Endothelial cell of umbilical vein (primary cell): ENCODE results near the gene HEYL.

Experiments
- POLR2A ChIP-seq: IDR thresholded peaks from 2 replicates; pipeline ENCODE4 v1.6.1; 2012; ENCODE audit warnings: low read depth, mild to moderate bottlenecking, control low read depth, low read length
- POLR2AphosphoS5 ChIP-seq: IDR thresholded peaks from 2 replicates; pipeline ENCODE4 v1.6.1; 2012; ENCODE audit warnings: low read depth, mild to moderate bottlenecking, control low read depth, low read length, moderate library complexity; ENCODE audit not compliant: insufficient read depth
- TF ChIP-seq, protein P1 (sequence below), 2 donors: IDR thresholded peaks; 1 replicate in 1 of 2; 2 replicates in 1 of 2; pipeline ENCODE4 v1.5.1; 2011; ENCODE audit warnings: low read length in 2 of 2, mild to moderate bottlenecking in 2 of 2, moderate library complexity in 2 of 2, control low read depth in 1 of 2, inconsistent platforms in 1 of 2, low read depth in 1 of 2; ENCODE audit not compliant: insufficient read depth in 1 of 2; ENCODE audit errors: extremely low read depth in 1 of 2

DNA sequence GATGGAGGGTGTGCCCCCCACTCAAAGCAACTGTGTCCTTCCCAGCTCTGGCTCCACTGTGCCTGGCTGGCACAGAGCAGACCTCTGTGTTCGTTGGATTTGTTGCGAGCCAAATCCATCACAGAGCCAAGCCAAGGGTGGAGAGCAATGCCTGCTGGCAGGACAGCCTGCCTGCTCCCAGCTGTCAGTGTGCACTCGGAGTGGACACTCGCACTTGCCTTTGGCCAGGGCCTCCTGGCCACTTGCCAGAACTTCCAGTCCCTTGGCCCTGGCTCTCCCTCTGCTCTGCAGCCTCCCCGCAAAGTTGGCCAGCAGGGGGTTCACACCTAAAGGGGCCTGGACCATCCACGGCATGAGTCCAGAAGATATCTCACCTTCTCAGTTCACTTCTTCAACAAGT lies 16.4 kb downstream of the HEYL start:
- TF ChIP-seq POLR2A (no peak), POLR2AphosphoS5 (no peak)
- TF ChIP-seq, protein P1, sequence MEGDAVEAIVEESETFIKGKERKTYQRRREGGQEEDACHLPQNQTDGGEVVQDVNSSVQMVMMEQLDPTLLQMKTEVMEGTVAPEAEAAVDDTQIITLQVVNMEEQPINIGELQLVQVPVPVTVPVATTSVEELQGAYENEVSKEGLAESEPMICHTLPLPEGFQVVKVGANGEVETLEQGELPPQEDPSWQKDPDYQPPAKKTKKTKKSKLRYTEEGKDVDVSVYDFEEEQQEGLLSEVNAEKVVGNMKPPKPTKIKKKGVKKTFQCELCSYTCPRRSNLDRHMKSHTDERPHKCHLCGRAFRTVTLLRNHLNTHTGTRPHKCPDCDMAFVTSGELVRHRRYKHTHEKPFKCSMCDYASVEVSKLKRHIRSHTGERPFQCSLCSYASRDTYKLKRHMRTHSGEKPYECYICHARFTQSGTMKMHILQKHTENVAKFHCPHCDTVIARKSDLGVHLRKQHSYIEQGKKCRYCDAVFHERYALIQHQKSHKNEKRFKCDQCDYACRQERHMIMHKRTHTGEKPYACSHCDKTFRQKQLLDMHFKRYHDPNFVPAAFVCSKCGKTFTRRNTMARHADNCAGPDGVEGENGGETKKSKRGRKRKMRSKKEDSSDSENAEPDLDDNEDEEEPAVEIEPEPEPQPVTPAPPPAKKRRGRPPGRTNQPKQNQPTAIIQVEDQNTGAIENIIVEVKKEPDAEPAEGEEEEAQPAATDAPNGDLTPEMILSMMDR (IDR thresholded peaks at IDR 0.05; ENCODE audit: extremely low read depth in 1 of 2, insufficient read depth in 1 of 2, low read depth in 1 of 2, low read length in 2 of 2) = no peak
